HG03108 (cell line): ENCODE measurements around the gene PYCR2.
"Not testable (repeated sequence)": the region's sequence is repeated elsewhere in the genome, so short reads cannot be mapped to it uniquely, and the experiment has no call there.

Source experiments
- ATAC-seq: cut with Tn5 transposase; IDR thresholded peaks from one replicate; pipeline ENCODE4 v1.9.1; 2021; ENCODE audit warnings: moderate library complexity; ENCODE audit not compliant: unreplicated experiment

Gene PYCR2

DNA sequence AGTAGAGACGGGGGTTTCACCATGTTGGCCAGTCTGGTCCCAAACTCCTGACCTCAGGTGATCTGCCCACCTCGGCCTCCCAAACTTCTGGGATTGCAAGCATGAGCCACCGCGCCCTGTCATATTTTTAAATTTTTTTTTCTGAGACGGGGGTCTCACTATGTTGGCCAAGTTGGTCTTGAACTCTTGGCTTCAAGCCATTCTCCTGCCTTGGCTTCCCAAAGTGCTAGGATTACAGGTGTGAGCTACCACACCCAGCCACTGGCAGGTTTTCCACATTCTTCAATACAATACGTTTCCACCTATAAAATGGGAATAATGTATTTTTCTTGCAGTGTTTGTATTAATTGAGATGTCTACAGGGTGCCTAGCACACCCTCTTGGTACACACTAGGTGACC is 31.7 kb downstream of the PYCR2 start:
- ATAC-seq: no peak

- ATAC-seq: no peak
Observed at GRCh38 chr1:225891229-225891972, 32.6 kb downstream of the PYCR2 start.

- no peak for ATAC-seq
Observed at GRCh38 chr1:225890346-225891228, 33.5 kb downstream of the PYCR2 start.

DNA sequence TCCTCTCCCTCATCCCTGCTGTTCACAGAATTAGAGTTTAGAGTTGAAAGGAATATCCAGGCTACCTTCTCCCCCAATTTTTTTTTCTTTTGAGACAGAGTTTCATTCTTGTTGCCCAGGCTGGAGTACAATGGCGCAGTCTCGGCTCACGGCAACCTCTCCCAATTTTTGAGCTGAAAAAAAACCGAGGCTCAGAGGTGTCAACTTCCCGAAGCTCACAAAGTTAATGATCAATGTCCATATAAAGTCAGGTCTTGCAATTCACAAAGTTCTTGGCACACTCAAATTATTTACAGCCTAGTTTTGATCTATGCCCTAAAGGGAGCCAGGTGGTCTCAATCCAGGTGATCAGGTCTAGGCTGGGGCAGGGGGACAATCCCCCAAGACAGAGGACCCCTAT is 34.3 kb downstream of the PYCR2 start:
- no peak for ATAC-seq

GRCh38 chr1:225888898-225889601 is 35.0 kb downstream of the PYCR2 start, which contains the start of gene LEFTY1:
Gene LEFTY1 (minus strand): TSS chr1:225889146. CDS start chr1:225889066, 80 bp downstream.
- ATAC-seq: no peak

DNA sequence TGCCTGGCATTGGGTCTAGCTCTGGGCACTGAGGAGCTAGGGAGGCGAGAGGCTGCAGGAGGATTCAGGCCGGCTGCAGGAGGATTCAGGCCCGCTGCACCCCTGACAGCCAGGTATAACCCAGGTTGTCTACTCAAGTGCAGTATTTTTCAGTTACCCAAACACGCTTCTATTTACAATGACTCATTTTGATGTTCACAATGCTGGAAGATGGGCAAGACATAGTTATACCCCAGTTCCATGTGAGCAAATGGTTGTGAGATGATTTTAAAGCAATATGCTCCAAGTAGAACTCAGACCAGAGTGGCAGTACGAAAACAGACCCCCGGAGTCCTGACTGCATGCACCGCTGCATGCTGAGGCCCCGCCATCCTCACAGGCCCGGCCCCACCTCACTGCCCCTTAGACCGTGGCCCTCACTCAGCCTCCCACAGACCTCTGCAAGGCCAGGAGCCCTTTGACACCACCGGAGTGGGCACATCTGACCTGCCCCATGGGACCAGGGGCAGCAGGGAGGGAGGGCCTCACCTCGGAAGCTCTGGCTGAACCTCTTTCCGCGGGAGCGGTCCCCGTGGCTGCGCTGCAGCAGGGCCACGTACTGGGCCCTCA is 35.7 kb downstream of the PYCR2 start:
- ATAC-seq: no peak

DNA sequence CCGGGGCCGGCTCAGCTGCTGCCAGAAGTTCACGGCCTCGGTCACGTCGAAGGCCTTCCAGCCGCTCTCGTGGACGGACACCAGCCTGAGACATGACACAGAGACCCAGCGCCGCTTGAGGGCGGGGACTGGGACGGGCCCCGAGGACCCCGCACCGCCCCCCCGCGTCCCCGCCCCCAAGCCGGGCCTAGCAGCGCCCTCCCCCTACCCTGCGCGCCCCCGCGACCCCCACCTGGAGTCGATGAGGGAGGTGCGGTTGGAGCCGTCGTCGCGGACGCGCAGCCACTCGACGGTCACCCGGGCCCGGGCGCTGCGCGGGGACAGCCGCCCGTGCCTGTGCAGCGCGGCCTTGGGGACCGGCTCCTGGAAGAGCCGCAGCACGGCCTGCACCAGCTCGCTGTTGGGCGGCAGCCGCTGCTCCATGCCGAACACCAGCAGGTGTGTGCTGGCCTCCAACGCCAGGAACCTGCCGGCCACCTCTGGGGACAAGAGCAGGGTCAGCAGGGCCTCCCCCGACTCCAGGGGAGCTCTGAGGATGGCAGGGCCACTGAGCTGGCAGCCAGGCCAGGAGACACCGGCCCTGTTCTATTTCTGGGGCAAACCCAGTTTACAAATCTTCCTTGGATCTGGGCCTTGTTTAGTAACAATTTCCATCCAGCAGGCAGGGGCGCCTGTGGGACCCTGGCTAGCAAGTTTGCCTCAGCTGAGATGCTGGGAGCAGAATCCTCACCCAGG is 36.3 kb downstream of the PYCR2 start:
- ATAC-seq: not testable (repeated sequence)

DNA sequence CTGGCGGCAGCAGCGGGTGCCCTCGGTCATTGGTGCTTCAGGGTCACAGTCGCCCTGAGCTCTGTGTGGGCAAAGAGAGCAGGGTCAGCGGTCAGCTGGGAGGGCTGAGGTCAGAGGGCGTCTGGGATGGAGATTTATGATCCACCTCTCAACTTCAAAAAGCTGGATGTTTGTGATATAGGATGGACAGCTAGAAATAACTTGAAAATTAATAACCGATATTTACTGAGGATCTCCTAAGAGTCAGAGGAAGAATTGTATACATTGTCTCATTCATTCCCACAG is 37.1 kb downstream of the PYCR2 start:
- no peak for ATAC-seq

DNA sequence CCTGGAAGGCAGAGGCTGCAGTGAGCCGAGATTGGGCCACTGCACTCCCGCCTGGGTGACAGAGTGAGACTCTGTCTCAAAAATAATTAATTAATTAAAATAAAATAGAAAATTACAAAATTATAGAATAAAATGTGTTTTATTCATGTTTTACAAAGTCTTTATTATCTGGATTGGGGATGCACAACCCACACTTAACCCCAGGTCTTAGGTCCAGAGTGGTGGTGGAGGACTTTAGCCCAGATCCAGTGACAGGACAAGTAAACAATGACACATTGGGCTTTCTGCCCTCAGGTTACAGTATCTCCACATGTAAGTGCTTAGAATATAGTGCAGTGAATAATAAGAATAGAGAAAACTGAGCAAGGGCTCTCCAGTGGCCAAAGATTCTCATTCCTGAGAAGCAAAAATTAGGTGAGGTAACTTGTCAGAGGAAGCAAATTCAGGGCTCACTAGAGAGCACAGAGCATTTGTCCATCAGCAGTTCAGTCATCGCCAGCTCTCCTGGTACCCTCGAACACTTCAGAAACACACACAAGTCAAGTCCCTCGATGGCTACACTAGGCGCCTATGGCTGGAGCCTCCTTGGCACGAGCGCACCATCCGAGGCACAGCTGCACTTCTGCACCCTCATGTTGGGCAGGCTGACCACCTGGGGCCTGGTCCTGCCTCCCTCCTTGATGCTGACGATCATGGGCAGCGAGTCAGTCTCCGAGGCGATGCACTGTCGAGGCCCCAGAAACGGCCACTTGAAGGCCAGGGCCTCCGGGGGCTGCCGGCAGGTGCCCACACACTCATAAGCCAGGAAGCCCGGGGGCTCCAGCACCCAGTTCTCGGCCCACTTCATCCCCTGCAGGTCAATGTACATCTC is 37.7 kb downstream of the PYCR2 start:
- ATAC-seq: no peak

GRCh38 chr1:225885336-225885735 is 38.7 kb downstream of the PYCR2 start:
- ATAC-seq: no peak

GRCh38 chr1:225883616-225884265 is 40.3 kb downstream of the PYCR2 start:
- no peak for ATAC-seq

GRCh38 chr1:225882694-225883615 is 41.1 kb downstream of the PYCR2 start:
- ATAC-seq: peak; percentile 24

- peak; percentile 67 for ATAC-seq
Observed at GRCh38 chr1:225881959-225882693, 41.9 kb downstream of the PYCR2 start, which contains the start of gene TMEM63A. Gene TMEM63A (minus strand): TSS chr1:225882380. CDS start chr1:225877580, 4,800 bp downstream.

GRCh38 chr1:225881081-225881958 is 42.7 kb downstream of the PYCR2 start:
- ATAC-seq: no peak

DNA sequence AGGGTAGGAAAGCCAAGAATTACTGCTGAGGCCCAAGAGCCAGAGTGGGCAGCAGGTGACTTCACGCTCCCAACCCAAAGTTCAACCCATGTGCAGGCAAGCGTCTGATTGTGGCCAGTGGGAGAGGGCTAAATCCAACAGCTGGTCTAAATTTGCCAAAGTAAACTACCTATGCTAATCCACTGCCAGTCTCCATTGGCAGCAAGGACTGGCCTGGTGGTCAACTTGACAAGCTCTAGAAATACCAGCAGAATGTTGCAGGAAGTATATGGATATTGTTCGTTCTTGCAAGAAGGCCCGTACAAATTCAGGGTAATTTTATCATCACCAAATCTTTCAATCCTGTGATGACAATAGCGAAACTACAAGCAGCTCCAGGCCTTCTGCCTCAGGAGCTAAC is 43.4 kb downstream of the PYCR2 start:
- ATAC-seq: no peak

GRCh38 chr1:225880222-225880588 is 43.8 kb downstream of the PYCR2 start:
- no peak for ATAC-seq
